HG03095 (cell line): Measurements from ENCODE around the gene OSBPL3.

Experiments used
- ATAC-seq: cut with Tn5 transposase; IDR thresholded peaks from one replicate; pipeline ENCODE4 v1.9.1; 2021; ENCODE audit warnings: moderate library complexity; ENCODE audit not compliant: unreplicated experiment

The OSBPL3 gene

GRCh38 chr7:24834128-24834798 is 145.7 kb downstream of the OSBPL3 start:
- ATAC-seq = peak; percentile 37

GRCh38 chr7:24833549-24833948 is 146.4 kb downstream of the OSBPL3 start:
- ATAC-seq = no peak

GRCh38 chr7:24831240-24831639 is 148.7 kb downstream of the OSBPL3 start:
- ATAC-seq = no peak

- ATAC-seq = no peak
These were observed 149.4 kb downstream of the OSBPL3 start for GRCh38 chr7:24830440-24831050.

GRCh38 chr7:24829787-24830186 is 150.2 kb downstream of the OSBPL3 start:
- no peak for ATAC-seq

GRCh38 chr7:24828891-24829661 is 150.9 kb downstream of the OSBPL3 start:
- no peak for ATAC-seq

GRCh38 chr7:24827589-24827988 is 152.4 kb downstream of the OSBPL3 start:
- no peak for ATAC-seq

- no peak for ATAC-seq
These were observed 153.0 kb downstream of the OSBPL3 start for GRCh38 chr7:24827027-24827426.

- ATAC-seq = no peak
These were observed 153.3 kb downstream of the OSBPL3 start for GRCh38 chr7:24826662-24827020.

GRCh38 chr7:24825931-24826661 is 153.9 kb downstream of the OSBPL3 start:
- ATAC-seq = no peak

- ATAC-seq = no peak
These were observed 154.6 kb downstream of the OSBPL3 start for GRCh38 chr7:24825381-24825794.

- no peak for ATAC-seq
These were observed 155.1 kb downstream of the OSBPL3 start for GRCh38 chr7:24824896-24825295.

- no peak for ATAC-seq
These were observed 155.6 kb downstream of the OSBPL3 start for GRCh38 chr7:24824400-24824799.

GRCh38 chr7:24821754-24822054 is 158.3 kb downstream of the OSBPL3 start:
- ATAC-seq = no peak

- ATAC-seq = peak; percentile 81
These were observed 158.8 kb downstream of the OSBPL3 start for GRCh38 chr7:24821045-24821753.

- no peak for ATAC-seq
These were observed 159.3 kb downstream of the OSBPL3 start for GRCh38 chr7:24820730-24821044.

- peak; percentile 62 for ATAC-seq
These were observed 159.9 kb downstream of the OSBPL3 start for GRCh38 chr7:24819916-24820689.

- ATAC-seq = no peak
These were observed 162.6 kb downstream of the OSBPL3 start for GRCh38 chr7:24817339-24817738.

- ATAC-seq = no peak
These were observed 163.1 kb downstream of the OSBPL3 start for GRCh38 chr7:24816868-24817267.

GRCh38 chr7:24812305-24812945 is 167.6 kb downstream of the OSBPL3 start:
- peak; percentile 54 for ATAC-seq
